Spleen (tissue), 7 donors: ENCODE measurements around the gene QSOX1.

Experiments used
- POLR2A ChIP-seq, 3 donors: fragments of 450-650 bp; IDR thresholded peaks; one replicate each; pipeline ENCODE4 v1.5.1; 2017; ENCODE audit warnings: antibody characterized with exemption in 3 of 3, mild to moderate bottlenecking in 1 of 3
- TF ChIP-seq, protein P1 (sequence below), 11 experiments: fragments of 200-600 bp in 7 of 11; fragments of 450-650 bp in 4 of 11; sonication (generic) in 4 of 11; IDR thresholded peaks in 8 of 11; conservative IDR thresholded peaks in 3 of 11; 1 replicate in 7 of 11; 2 replicates in 4 of 11; pipeline versions ENCODE4 v1.4.0 to v1.8.0; 2016 to 2021; ENCODE audit warnings: antibody characterized with exemption in 11 of 11, inconsistent platforms in 4 of 11, mild to moderate bottlenecking in 1 of 11
- donor health status: DM: no; HTN: no; CAD: no; lungs with moderate emphysema.
- donor health status: DM: no; HTN: no; CAD: no.
- donor health status: DM: no; HTN: no; CAD: no.

DNA sequence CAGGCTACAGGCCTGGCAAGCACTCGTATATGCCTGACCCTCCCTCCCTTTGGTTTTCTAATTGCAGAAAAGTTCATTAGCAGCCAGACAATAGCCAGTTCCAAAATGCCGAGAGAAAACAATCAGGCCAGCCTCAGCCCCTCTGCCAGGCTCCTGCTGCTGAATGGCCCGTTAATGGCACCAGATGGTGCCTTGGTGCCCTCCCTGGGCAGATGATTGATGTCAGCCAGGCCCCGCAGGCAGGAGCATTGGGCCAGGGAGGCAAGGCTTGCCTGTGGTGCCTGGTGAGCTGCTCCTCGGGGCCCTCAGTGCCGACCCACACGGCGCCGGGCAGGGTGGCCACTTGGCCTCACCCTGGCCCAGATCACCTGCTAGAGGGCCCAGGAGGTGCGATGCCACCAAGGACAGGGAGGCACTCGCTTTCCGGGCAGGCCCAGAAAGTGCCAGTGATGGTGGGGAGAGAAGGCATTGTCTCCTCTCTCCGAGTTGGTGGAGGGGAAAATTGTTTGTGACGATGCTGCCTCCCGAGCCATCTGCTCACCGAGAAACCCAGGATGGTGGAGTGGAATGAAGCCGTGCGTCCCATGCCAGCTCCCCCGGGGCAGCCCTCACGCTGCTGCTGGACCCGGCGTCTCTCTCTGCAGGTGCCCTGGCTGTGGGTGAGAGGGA lies 28.1 kb downstream of the QSOX1 start:
- TF ChIP-seq POLR2A (IDR thresholded peaks at IDR 0.05): no peak
- TF ChIP-seq, protein P1, sequence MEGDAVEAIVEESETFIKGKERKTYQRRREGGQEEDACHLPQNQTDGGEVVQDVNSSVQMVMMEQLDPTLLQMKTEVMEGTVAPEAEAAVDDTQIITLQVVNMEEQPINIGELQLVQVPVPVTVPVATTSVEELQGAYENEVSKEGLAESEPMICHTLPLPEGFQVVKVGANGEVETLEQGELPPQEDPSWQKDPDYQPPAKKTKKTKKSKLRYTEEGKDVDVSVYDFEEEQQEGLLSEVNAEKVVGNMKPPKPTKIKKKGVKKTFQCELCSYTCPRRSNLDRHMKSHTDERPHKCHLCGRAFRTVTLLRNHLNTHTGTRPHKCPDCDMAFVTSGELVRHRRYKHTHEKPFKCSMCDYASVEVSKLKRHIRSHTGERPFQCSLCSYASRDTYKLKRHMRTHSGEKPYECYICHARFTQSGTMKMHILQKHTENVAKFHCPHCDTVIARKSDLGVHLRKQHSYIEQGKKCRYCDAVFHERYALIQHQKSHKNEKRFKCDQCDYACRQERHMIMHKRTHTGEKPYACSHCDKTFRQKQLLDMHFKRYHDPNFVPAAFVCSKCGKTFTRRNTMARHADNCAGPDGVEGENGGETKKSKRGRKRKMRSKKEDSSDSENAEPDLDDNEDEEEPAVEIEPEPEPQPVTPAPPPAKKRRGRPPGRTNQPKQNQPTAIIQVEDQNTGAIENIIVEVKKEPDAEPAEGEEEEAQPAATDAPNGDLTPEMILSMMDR (IDR thresholded peaks at IDR 0.05 in 8 of 11, conservative IDR thresholded peaks at IDR 0.05 in 3 of 11): no peak
